ENCODE data around the gene RSKR. TPM values are rescaled to one million over a fixed set of nuclear protein-coding genes. Genes with fewer than 3 reads are reported as not detected.

Gene RSKR
- total and polyA plus RNA-seq, 9 of the 15 experiments (the other 6 are each of a cell fraction or from before 2014, with no cell fraction given), result 1.4 to 42.3 (median 16.2) TPM

DNA sequence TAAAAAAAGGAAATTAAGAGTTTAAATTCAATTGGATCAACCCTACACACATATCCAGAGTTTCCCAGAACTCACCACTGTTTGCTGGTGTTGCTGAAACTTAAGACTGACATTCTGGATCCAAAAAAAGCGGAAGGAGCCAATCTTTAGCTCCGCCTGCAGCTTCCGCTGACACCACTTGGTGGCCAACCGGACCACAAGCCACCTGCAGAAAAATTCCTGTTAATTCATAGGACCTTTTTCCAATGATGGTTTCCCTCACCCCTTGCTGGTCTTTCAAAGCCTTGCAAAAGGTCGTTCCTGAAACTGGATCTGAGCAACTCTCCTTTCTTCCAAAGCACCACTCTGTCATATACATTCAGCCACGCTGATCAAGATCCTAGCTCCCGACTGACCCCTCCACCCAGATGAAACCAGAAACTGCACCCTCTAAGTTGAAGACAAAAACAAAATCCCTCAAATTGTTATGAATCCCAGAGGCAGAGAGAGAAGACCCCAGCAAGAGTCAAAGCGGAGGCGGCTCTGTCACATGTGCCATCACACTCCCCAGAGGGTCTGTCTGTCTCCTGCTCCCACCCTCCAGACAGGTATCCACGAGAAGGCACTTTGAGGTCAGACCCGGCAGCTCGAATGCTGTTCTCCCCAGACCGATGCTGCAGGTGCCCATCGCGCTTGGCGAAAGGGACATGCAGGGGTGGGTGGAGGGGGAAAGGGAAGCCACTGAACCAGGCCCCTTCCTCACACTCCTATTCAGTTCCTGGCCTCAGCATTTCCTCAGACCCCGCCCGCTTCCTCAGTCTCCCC lies 30.2 kb upstream of the RSKR start (continued):
- TF ChIP-seq, protein P1, sequence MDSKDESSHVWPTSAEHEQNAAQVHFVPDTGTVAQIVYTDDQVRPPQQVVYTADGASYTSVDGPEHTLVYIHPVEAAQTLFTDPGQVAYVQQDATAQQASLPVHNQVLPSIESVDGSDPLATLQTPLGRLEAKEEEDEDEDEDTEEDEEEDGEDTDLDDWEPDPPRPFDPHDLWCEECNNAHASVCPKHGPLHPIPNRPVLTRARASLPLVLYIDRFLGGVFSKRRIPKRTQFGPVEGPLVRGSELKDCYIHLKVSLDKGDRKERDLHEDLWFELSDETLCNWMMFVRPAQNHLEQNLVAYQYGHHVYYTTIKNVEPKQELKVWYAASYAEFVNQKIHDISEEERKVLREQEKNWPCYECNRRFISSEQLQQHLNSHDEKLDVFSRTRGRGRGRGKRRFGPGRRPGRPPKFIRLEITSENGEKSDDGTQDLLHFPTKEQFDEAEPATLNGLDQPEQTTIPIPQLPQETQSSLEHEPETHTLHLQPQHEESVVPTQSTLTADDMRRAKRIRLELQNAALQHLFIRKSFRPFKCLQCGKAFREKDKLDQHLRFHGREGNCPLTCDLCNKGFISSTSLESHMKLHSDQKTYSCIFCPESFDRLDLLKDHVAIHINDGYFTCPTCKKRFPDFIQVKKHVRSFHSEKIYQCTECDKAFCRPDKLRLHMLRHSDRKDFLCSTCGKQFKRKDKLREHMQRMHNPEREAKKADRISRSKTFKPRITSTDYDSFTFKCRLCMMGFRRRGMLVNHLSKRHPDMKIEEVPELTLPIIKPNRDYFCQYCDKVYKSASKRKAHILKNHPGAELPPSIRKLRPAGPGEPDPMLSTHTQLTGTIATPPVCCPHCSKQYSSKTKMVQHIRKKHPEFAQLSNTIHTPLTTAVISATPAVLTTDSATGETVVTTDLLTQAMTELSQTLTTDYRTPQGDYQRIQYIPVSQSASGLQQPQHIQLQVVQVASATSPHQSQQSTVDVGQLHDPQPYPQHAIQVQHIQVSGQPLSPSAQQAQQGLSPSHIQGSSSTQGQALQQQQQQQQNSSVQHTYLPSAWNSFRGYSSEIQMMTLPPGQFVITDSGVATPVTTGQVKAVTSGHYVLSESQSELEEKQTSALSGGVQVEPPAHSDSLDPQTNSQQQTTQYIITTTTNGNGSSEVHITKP (IDR thresholded peaks at IDR 0.05; ENCODE audit: partially characterized antibody), result peak; percentile 6
- TF ChIP-seq GABPB2 (CRISPR knock-in tag; conservative IDR thresholded peaks at IDR 0.05) (no peak), ARID2 (IDR thresholded peaks at IDR 0.05) (no peak), KDM1A (IDR thresholded peaks at IDR 0.05) (peak in 1 of 2 experiments; percentile 7; a peak in 1 of 4 replicates), PCBP1 (IDR thresholded peaks at IDR 0.05; ENCODE audit: low read depth, low read length, poor library complexity, severe bottlenecking) (no peak), SMAD1 (IDR thresholded peaks at IDR 0.05; ENCODE audit: low read depth, low read length, partially characterized antibody) (peak; percentile 57), ZNF384 (IDR thresholded peaks at IDR 0.05; ENCODE audit: low read depth, low read length) (no peak), ZFP36 (IDR thresholded peaks at IDR 0.05; ENCODE audit: low read depth, low read length, partially characterized antibody) (no peak), MCM7 (IDR thresholded peaks at IDR 0.05) (no peak), PML (IDR thresholded peaks at IDR 0.05; ENCODE audit: low read length) (no peak; the same call in 1 of the 2 replicates), MTA1 (IDR thresholded peaks at IDR 0.05; ENCODE audit: borderline replicate concordance) (no peak), ZNF197 (CRISPR knock-in tag; IDR thresholded peaks at IDR 0.05; ENCODE audit: low read depth) (no peak), PCBP2 (IDR thresholded peaks at IDR 0.05; ENCODE audit: low read depth, low read length, poor library complexity, severe bottlenecking) (no peak), ZNF212 (CRISPR knock-in tag; IDR thresholded peaks at IDR 0.05) (no peak), FOXJ2 (tag; IDR thresholded peaks at IDR 0.05) (no peak), YBX1 (IDR thresholded peaks at IDR 0.05) (no peak), NR2C1 (IDR thresholded peaks at IDR 0.05) (no peak), NR2C1 (tag; IDR thresholded peaks at IDR 0.05) (no peak), SMARCA5 (IDR thresholded peaks at IDR 0.05) (no peak), FOXP1 (CRISPR knock-in tag; IDR thresholded peaks at IDR 0.05) (0 out of 2 replicates have a peak, but pooled peaks have one; percentile 22)
- TF ChIP-seq, protein P2, sequence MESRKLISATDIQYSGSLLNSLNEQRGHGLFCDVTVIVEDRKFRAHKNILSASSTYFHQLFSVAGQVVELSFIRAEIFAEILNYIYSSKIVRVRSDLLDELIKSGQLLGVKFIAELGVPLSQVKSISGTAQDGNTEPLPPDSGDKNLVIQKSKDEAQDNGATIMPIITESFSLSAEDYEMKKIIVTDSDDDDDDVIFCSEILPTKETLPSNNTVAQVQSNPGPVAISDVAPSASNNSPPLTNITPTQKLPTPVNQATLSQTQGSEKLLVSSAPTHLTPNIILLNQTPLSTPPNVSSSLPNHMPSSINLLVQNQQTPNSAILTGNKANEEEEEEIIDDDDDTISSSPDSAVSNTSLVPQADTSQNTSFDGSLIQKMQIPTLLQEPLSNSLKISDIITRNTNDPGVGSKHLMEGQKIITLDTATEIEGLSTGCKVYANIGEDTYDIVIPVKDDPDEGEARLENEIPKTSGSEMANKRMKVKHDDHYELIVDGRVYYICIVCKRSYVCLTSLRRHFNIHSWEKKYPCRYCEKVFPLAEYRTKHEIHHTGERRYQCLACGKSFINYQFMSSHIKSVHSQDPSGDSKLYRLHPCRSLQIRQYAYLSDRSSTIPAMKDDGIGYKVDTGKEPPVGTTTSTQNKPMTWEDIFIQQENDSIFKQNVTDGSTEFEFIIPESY (CRISPR knock-in tag; IDR thresholded peaks at IDR 0.05), result no peak
- TF ChIP-seq, protein P3, sequence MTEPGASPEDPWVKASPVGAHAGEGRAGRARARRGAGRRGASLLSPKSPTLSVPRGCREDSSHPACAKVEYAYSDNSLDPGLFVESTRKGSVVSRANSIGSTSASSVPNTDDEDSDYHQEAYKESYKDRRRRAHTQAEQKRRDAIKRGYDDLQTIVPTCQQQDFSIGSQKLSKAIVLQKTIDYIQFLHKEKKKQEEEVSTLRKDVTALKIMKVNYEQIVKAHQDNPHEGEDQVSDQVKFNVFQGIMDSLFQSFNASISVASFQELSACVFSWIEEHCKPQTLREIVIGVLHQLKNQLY (CRISPR knock-in tag; conservative IDR thresholded peaks at IDR 0.05), result no peak
- TF ChIP-seq, protein P4, sequence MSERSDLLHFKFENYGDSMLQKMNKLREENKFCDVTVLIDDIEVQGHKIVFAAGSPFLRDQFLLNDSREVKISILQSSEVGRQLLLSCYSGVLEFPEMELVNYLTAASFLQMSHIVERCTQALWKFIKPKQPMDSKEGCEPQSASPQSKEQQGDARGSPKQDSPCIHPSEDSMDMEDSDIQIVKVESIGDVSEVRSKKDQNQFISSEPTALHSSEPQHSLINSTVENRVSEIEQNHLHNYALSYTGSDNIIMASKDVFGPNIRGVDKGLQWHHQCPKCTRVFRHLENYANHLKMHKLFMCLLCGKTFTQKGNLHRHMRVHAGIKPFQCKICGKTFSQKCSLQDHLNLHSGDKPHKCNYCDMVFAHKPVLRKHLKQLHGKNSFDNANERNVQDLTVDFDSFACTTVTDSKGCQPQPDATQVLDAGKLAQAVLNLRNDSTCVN (CRISPR knock-in tag; IDR thresholded peaks at IDR 0.05), result no peak

Measured in K562 (cell line).